ENCODE measurements around the gene UBE2H. TPM values are rescaled to one million over a fixed set of nuclear protein-coding genes. Genes with fewer than 3 reads are reported as not detected.
A peak's percentile ranks its signal among the peaks of the same experiment; 100 is the strongest.

UBE2H gene
- total RNA-seq, 1 donor from 2014 or later, result 92.1 TPM

DNA sequence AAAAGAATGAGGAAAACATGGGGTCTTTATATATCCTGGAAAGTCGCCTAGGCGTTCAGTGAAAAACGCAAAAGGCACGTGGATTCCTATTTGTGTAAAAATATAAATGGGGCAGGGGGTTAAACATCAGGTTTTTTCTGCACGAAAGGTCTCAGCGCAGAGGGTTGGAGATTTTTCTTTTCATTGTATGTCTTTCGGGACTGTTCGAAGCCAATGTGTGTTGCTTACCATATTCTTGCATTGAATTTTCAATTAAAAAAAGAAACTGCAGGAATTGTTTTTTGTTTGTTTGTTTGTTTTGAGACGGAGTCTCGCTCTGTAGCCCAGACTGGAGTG lies 169.2 kb downstream of the UBE2H start:
- intact Hi-C loops (cut with DNase I), result no loop called here
- no peak for ATAC-seq

DNA sequence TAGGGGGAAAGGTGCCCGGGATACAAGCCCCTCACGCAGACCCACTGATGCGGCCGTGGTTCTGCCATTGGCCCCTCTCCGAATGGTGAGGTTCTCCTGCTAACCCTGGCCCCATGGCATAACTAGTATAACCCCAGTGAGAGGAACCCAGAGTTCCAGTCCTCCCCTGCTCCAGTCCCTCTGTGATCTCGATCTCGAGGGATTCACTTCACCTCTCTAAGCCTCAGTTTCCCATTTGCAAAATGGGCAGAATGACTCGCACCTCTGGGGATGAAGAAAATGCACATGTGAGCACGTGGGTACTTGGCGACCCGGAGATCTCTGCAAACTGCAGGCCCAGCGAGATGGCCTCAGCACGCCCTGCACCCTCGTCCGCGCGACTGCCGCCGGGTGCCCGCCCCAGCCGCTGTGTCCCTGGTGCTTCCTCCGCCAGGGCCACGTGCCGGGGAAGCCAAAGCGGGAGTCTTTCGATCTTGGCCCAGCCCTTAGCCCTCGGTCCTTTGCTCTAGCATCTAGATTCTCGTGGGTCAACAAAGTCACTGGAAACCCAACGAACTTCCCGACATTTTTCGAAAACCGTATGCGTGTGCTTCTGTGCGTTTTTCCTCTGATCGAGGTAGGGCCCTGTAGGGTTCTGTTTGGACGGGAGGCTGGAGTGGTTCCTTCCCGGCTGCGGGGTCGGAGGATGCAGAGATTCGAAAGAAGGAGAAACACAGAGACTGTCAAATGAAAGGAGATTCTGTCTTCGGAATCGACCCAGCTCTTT lies 169.8 kb downstream of the UBE2H start:
- intact Hi-C loops (cut with DNase I), result no loop called here
- no peak for ATAC-seq
- DNase-seq (ENCODE audit: low spot score), result no peak

More for the DNA sequence above, 169.2 kb downstream of the UBE2H start:
- DNase-seq (ENCODE audit: low spot score), result no peak

DNA sequence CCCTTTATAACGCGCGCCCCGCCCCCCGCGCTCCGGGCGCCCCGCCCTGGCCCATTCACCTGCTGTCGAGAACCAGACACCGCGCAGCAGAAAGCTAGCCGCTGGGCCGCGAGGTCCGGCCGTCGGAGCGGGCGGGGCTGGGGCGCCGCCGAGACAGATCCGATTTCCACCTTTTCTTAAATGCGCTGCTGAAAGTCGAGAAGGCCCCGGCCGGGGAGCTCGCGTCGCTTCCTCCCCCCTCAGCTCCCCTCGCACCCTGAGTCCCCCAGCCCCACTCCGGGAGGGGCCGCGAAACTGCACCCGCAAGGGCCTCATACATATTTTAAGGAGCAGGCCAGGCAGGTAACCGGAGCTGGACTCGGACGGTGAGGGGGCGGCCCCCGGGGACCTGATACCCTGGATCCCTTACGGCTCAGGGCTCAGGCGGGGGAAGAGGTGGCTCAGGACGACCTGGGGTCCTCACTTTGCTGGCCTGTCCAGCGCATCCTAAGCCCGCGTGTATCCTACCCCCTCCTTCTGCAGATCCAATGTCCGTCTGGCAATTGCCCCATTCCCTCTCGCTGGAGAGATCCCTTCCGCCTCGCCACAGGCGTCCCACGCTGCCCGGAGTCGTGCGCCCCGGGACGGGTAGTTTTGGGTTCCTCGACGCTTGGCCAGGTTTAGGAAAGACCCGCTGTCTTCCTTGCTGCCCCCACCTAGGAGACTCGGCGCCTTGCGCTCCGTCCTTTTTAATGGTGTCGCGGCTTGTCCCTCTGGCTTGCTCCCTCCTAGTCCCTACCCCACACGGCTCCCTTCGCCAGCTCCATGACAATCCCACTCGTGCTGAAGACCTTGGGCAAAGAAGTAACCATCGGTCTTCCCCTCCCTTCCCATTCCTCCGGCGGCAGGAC lies 170.6 kb downstream of the UBE2H start:
- ATAC-seq (peak; percentile 8), DNase-seq (ENCODE audit: low spot score) (no peak)
- intact Hi-C loops (cut with DNase I), result no loop called here

DNA sequence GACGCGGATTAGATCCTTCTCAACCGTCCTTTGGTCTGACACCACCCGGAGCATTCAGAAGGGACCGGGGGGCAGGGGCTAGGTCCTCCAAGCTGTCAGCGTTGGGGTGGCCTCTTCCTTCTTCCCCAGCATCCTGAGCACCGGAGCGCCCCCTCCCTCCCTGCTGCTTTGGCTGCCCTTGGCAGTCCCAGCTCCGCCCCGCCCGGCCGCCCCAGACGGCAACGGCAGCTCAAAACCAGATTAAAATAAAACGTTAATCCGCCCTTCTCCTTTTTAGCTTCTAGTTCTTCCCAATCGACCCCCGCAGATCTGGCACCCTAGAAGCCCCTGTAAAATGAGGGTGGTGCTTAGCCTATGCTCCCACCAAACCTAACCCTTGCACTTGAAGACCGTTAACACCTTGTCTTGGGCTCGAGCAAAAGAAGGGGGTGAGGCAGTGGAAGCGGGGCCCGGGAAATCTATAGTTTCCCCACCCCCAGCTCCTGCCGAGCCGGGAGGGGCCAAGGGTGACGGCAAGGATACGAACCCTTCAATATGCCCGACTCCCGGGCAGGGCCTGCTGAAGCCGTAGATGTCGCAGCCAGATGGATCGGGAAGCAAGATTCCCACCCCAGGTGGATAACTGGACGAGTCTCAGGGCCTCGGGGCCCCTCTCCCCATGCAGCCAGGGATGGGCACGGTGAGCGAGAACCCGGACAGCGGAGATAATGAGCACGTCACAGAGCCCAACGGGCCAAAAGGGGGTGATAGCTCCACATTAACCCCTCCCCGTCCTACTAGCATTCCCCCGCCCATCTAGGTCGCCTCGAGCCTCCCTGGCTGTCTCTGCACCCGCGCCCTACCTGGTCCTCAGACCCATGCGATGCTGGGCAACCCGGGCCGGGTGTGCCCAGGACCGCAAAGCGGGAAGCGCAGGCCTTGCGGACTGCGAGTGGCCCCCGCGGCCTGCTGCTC lies 171.5 kb downstream of the UBE2H start:
- intact Hi-C loops (cut with DNase I), result no loop called here
- DNase-seq (ENCODE audit: low spot score) (no peak), ATAC-seq (no peak)

Other genes with a start within 250 kb of the UBE2H start
- 13.7 TPM for gene ZC3HC1, start 98.4 kb upstream of the UBE2H start, total RNA-seq
- 35.2 TPM for gene KLHDC10, start 117.6 kb upstream of the UBE2H start, total RNA-seq